ENCODE data around the gene PDZRN4. TPM values are rescaled to one million over a fixed set of nuclear protein-coding genes. Genes with fewer than 3 reads are reported as not detected.

Gene PDZRN4
- total and polyA plus RNA-seq, 9 donors, result 1.5 to 11.0 (median 4.1) TPM

DNA sequence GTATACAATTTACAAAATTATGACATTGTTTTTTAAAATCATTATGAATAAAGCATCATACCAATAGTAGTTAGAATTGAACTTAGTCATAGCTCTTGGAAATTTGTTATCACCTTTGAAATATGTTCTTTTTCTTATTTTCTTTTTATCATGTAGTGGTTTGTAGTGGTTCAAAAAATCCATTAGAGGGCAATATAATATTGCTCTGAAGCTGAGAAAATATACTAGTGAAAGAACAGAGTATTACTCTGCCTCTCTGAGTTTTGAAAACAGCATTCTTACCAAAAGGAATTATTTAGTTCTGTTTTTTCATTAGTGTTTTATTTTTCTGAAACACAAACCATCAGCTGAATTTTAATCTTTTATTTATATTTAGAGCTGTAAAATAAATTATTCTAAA, 76.2 kb downstream of the PDZRN4 start:
- TF ChIP-seq, protein P1, sequence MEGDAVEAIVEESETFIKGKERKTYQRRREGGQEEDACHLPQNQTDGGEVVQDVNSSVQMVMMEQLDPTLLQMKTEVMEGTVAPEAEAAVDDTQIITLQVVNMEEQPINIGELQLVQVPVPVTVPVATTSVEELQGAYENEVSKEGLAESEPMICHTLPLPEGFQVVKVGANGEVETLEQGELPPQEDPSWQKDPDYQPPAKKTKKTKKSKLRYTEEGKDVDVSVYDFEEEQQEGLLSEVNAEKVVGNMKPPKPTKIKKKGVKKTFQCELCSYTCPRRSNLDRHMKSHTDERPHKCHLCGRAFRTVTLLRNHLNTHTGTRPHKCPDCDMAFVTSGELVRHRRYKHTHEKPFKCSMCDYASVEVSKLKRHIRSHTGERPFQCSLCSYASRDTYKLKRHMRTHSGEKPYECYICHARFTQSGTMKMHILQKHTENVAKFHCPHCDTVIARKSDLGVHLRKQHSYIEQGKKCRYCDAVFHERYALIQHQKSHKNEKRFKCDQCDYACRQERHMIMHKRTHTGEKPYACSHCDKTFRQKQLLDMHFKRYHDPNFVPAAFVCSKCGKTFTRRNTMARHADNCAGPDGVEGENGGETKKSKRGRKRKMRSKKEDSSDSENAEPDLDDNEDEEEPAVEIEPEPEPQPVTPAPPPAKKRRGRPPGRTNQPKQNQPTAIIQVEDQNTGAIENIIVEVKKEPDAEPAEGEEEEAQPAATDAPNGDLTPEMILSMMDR (IDR thresholded peaks at IDR 0.05), result no peak
- TF ChIP-seq EP300 (IDR thresholded peaks at IDR 0.05), result no peak
- no peak for TF ChIP-seq POLR2A (IDR thresholded peaks at IDR 0.05)
- Histone ChIP-seq H3K27ac (no peak overlapping the region), H3K27me3 (no peaks in the 10 kb centered on the region), H3K9me3 (no peaks in the 10 kb centered on the region), H3K4me1 (ENCODE audit: insufficient read depth) (no peaks in the 10 kb centered on the region), H3K4me3 (no peak overlapping the region), H3K36me3 (no peaks in the 10 kb centered on the region)
- no peak for DNase-seq
- intact Hi-C loops (cut with DNase I), result loop anchor here in 1 of 4 donors (10.0 kb wide), 1 partner anchor 761 kb away; no protein-coding TSS in a partner anchor

DNA sequence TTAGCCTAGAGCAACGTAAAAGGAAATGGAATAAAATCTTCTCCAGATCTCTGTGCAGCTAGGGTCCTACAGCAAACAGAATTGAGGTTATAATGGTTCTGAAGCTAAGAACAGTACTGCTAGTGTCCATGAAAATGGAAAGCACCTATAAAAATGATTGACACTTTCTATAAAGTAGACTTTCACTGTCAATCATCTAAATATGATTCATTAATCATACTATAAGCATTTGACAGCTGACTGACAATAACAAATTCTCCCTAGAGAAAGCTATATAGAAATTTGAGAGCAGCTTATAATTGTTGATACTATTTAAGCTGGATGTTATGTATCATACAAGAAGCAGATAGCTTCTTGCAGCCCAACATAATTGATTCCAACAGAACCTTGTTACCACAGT, 80.9 kb downstream of the PDZRN4 start:
- Histone ChIP-seq H3K9me3 (no peaks in the 10 kb centered on the region), H3K4me3 (no peak overlapping the region), H3K4me1 (ENCODE audit: insufficient read depth) (no peaks in the 10 kb centered on the region), H3K27me3 (no peaks in the 10 kb centered on the region), H3K36me3 (no peaks in the 10 kb centered on the region), H3K27ac (no peak overlapping the region)
- WGBS, 3 donors, result 91 to 96% (median 93%) methylated on average over 1 of the region's 1 CpG
- TF ChIP-seq POLR2A (IDR thresholded peaks at IDR 0.05) (no peak), EP300 (IDR thresholded peaks at IDR 0.05) (no peak)
- TF ChIP-seq, protein P1 (IDR thresholded peaks at IDR 0.05), result no peak
- no peak for DNase-seq
- intact Hi-C loops (cut with DNase I), result loop anchor here in 1 of 4 donors (10.0 kb wide), 1 partner anchor 756 kb away; no protein-coding TSS in a partner anchor

DNA sequence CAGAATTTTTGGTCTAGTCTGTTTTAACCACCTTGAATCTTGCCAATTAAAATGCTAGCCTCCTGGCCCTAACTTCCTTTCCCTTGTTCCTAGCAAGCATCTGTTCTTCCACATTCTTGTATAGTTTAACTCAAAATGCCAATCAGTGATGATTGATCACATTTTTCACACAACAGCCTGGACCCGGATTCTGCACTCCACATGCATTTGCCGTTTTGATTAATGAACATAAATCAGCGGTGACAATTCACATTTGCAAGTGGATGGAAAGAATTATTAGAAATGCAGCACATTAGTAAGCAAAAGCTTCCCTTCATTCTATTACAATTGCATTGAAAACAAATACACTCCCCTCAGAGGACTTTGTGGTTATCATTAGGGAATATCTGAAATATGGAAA, 83.4 kb downstream of the PDZRN4 start:
- no peak for DNase-seq
- TF ChIP-seq POLR2A (IDR thresholded peaks at IDR 0.05) (no peak), EP300 (IDR thresholded peaks at IDR 0.05) (no peak)
- TF ChIP-seq, protein P1 (IDR thresholded peaks at IDR 0.05), result no peak
- H3K27me3 ChIP-seq, result no peaks in the 10 kb centered on the region
- H3K4me3 ChIP-seq, result no peak overlapping the region
- no peaks in the 10 kb centered on the region for H3K9me3 ChIP-seq
- 83 to 88% (median 88%) methylated on average over 3 of the region's 3 CpGs for WGBS, 3 donors
- no peaks in the 10 kb centered on the region for H3K4me1 ChIP-seq (ENCODE audit: insufficient read depth)
- no peaks in the 10 kb centered on the region for H3K36me3 ChIP-seq
- H3K27ac ChIP-seq, result no peak overlapping the region
- intact Hi-C loops (cut with DNase I), result loop anchor here in 1 of 4 donors (10.0 kb wide), 1 partner anchor 753 kb away; no protein-coding TSS in a partner anchor

DNA sequence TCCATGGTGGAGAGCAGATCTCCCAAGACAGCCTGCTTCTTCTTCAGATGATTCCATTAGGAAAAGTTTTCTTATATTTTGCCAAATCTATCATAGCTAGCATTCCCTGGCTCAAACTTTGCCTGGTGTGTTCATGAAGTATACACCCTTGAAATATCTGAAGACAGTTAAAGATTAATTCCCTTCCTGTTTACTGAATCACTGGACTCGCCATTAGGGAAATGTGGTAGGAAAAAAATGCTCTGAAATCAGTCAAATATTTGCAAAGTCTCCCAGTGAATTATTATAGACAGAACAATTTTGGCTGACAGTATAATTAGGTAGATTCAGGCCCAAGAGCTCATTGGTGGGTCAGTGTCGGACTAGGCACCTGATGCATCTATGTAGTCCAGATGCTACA, 86.5 kb downstream of the PDZRN4 start:
- H3K9me3 ChIP-seq, result no peaks in the 10 kb centered on the region
- WGBS, 3 donors, result 52 to 72% (median 54%) methylated on average over 2 of the region's 2 CpGs
- TF ChIP-seq EP300 (IDR thresholded peaks at IDR 0.05) (no peak), POLR2A (IDR thresholded peaks at IDR 0.05) (no peak)
- TF ChIP-seq, protein P1 (IDR thresholded peaks at IDR 0.05), result no peak
- H3K4me3 ChIP-seq, result no peak overlapping the region
- no peaks in the 10 kb centered on the region for H3K4me1 ChIP-seq (ENCODE audit: insufficient read depth)
- no peak overlapping the region for H3K27ac ChIP-seq
- no peaks in the 10 kb centered on the region for H3K27me3 ChIP-seq
- intact Hi-C loops (cut with DNase I), result loop anchor here in 1 of 4 donors (10.0 kb wide), 1 partner anchor 750 kb away; no protein-coding TSS in a partner anchor
- DNase-seq, result no peak
- no peaks in the 10 kb centered on the region for H3K36me3 ChIP-seq

Data from ovary (tissue), 9 donors.